CD14-positive monocyte (primary cell): ENCODE measurements around the gene SCAPER. TPM values are rescaled to one million over a fixed set of nuclear protein-coding genes. Genes with fewer than 3 reads are reported as not detected.

ENCODE experiments used
- DNase-seq, 3 donors: peaks; one replicate each; pipeline ENCODE4 v3.0.0-alpha.2; 2011 to 2022
- H2AFZ ChIP-seq: 2 replicates; pipeline ENCODE4 v1.6.0; 2012; ENCODE audit warnings: mild to moderate bottlenecking, low read depth, low read length, inconsistent platforms; ENCODE audit not compliant: insufficient read depth, poor library complexity, severe bottlenecking
- H3K27ac ChIP-seq, 2 donors: 1 replicate in 1 of 2; 2 replicates in 1 of 2; pipeline ENCODE4 v1.5.1; 2012 to 2013; ENCODE audit warnings: low read length in 2 of 2, control low read depth in 1 of 2, inconsistent platforms in 1 of 2, low read depth in 1 of 2, mild to moderate bottlenecking in 1 of 2
- H3K27me3 ChIP-seq, 2 donors: one replicate each; pipeline versions ENCODE4 v1.6.0 to v1.6.1; 2011 to 2013; ENCODE audit warnings: low read length in 2 of 2; ENCODE audit not compliant: control insufficient read depth in 2 of 2, insufficient read depth in 2 of 2
- H3K36me3 ChIP-seq, 2 donors: replicated peaks in 1 of 2; 1 replicate in 1 of 2; 2 replicates in 1 of 2; pipeline versions ENCODE4 v1.5.1 to v1.6.1; 2012 to 2013; ENCODE audit warnings: low read length in 2 of 2, control low read depth in 1 of 2, inconsistent platforms in 1 of 2, mild to moderate bottlenecking in 1 of 2; ENCODE audit not compliant: insufficient read depth in 2 of 2, control insufficient read depth in 1 of 2
- H3K4me1 ChIP-seq, 2 donors: 1 replicate in 1 of 2; 2 replicates in 1 of 2; pipeline versions ENCODE4 v1.5.1 to v1.6.1; 2012 to 2013; ENCODE audit warnings: low read length in 2 of 2, control low read depth in 1 of 2, inconsistent platforms in 1 of 2, mild to moderate bottlenecking in 1 of 2, moderate library complexity in 1 of 2; ENCODE audit not compliant: insufficient read depth in 2 of 2, control insufficient read depth in 1 of 2
- H3K4me2 ChIP-seq: replicated peaks from 2 replicates; pipeline ENCODE3; 2012; ENCODE audit warnings: low read length, moderate library complexity, mild to moderate bottlenecking; ENCODE audit not compliant: poor library complexity, severe bottlenecking; ENCODE audit errors: extremely low read depth
- H3K4me3 ChIP-seq, 3 experiments: fragments of 200-600 bp in 1 of 3; sonication (generic) in 1 of 3; replicated peaks in 1 of 3; 1 replicate in 2 of 3; 2 replicates in 1 of 3; pipeline ENCODE4 v1.5.1; 2011 to 2013; ENCODE audit warnings: low read length in 3 of 3, mild to moderate bottlenecking in 3 of 3, control low read depth in 2 of 3, low read depth in 2 of 3, inconsistent platforms in 1 of 3, moderate library complexity in 1 of 3
- H3K79me2 ChIP-seq: 2 replicates; pipeline ENCODE4 v1.6.0; 2012; ENCODE audit warnings: mild to moderate bottlenecking, control low read depth, inconsistent platforms, low read length, moderate library complexity; ENCODE audit not compliant: insufficient read depth
- H3K9ac ChIP-seq: 2 replicates; pipeline ENCODE4 v1.6.0; 2017; ENCODE audit warnings: low read length, mild to moderate bottlenecking; ENCODE audit not compliant: insufficient read depth, poor library complexity, severe bottlenecking
- H3K9me3 ChIP-seq, 2 donors: replicated peaks in 1 of 2; 1 replicate in 1 of 2; 2 replicates in 1 of 2; pipeline versions ENCODE4 v1.5.1 to v1.6.1; 2012 to 2013; ENCODE audit warnings: low read length in 2 of 2, control low read depth in 1 of 2; ENCODE audit not compliant: control insufficient read depth in 1 of 2, insufficient read depth in 1 of 2
- H4K20me1 ChIP-seq: 2 replicates; pipeline ENCODE4 v1.6.0; 2012; ENCODE audit warnings: mild to moderate bottlenecking, low read length, control low read depth, moderate library complexity; ENCODE audit not compliant: insufficient read depth
- H3K27ac Mint-ChIP-seq, 7 donors: one replicate each; pipeline ENCODE4 v1.8.0; 2020; ENCODE audit warnings: mild to moderate bottlenecking in 7 of 7, mixed read lengths in 7 of 7, moderate library complexity in 6 of 7, inconsistent platforms in 2 of 7
- H3K27me3 Mint-ChIP-seq, 3 donors: one replicate each; pipeline ENCODE4 v1.8.0; 2021 to 2022; ENCODE audit warnings: low read depth in 3 of 3, mild to moderate bottlenecking in 3 of 3, mixed read lengths in 3 of 3, moderate library complexity in 3 of 3, inconsistent platforms in 1 of 3
- H3K36me3 Mint-ChIP-seq, 2 donors: one replicate each; pipeline ENCODE4 v1.8.0; 2020; ENCODE audit warnings: mixed read lengths in 2 of 2, inconsistent platforms in 1 of 2, mild to moderate bottlenecking in 1 of 2
- H3K4me1 Mint-ChIP-seq: one replicate; pipeline ENCODE4 v1.8.0; 2020; ENCODE audit warnings: mild to moderate bottlenecking, mixed read lengths
- H3K4me3 Mint-ChIP-seq, 2 donors: one replicate each; pipeline ENCODE4 v1.8.0; 2020; ENCODE audit warnings: mild to moderate bottlenecking in 2 of 2, mixed read lengths in 2 of 2, moderate library complexity in 1 of 2
- H3K9me3 Mint-ChIP-seq, 7 donors: one replicate each; pipeline ENCODE4 v1.8.0; 2020 to 2022; ENCODE audit warnings: mixed read lengths in 7 of 7, mild to moderate bottlenecking in 6 of 7, moderate library complexity in 6 of 7, inconsistent platforms in 2 of 7
- WGBS: methylation state at CpG from one replicate; pipeline ENCODE4 v1.1.5; 2013; ENCODE audit warnings: missing lambda C conversion rate; ENCODE audit not compliant: insufficient coverage; 5-methylcytosine and 5-hydroxymethylcytosine counted together
- intact Hi-C, 2 donors: fragments of 100-400 bp; cut with micrococcal nuclease; formaldehyde crosslinking; loops; one replicate each; pipeline versions ENCODE4 v1.15.0 to v1.15.1; 2023
- polyA plus RNA-seq, 3 donors: library from polyadenylated mRNA; depleted of rRNA in 1 of 3; unstranded in 2 of 3; stranded (reverse) in 1 of 3; fragments of 300-500 nt in 2 of 3; fragments of >200 nt in 1 of 3; fragmentation: Illumina TruSeq in 2 of 3; gene quantifications; 1 replicate in 2 of 3; 2 replicates in 1 of 3; pipeline ENCODE4 v1.2.3, GENCODE V29; 2012 to 2021
- TF ChIP-seq, protein P1 (sequence below): fragments of 200-600 bp; IDR thresholded peaks from one replicate; pipeline ENCODE4 v1.8.0; 2022; ENCODE audit warnings: antibody characterized with exemption, mild to moderate bottlenecking

SCAPER gene
- polyA plus RNA-seq, 3 donors = 2.5 to 5.4 (median 4.2) TPM

DNA sequence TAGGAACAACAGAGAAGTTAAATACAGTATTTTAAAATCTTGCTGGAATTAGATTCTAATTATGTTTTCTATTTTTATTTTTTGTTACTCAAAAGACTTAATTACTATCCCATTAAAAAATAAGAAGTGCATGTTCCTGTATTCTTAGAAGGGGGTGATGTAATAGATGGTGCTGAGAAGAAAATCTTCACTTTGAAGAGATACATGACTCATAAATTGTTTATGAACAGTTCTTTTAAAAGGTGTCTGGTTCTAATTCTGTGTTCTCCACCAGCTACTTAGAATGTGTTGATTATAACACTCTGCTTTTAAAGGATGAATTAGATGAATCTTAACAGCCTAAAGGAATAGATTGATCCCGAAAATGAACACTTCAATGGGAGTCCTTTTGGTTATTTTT lies 34.6 kb upstream of the SCAPER start:
- Mint-ChIP-seq H3K27me3 (peaks cover 0 to 1% (median 0%) of the 10 kb centered on the region in 3 donors), H3K27ac (no peak overlapping the region), H3K9me3 (peaks cover 0 to 3% (median 0%) of the 10 kb centered on the region in 7 donors), H3K36me3 (peaks cover 37 to 42% of the 10 kb centered on the region in 2 donors), H3K4me1 (peaks cover 16% of the 10 kb centered on the region), H3K4me3 (no peak overlapping the region)
- Histone ChIP-seq H3K27me3 (no peaks in the 10 kb centered on the region), H3K36me3 (peaks cover 16 to 38% of the 10 kb centered on the region in 2 donors), H3K4me2 (no peak overlapping the region), H3K9ac (no peak overlapping the region), H3K4me3 (no peak overlapping the region), H4K20me1 (no peaks in the 10 kb centered on the region), H3K79me2 (no peaks in the 10 kb centered on the region), H3K27ac (no peak overlapping the region), H3K4me1 (peaks cover 0 to 2% of the 10 kb centered on the region in 2 donors), H3K9me3 (no peaks in the 10 kb centered on the region), H2AFZ (no peak overlapping the region)
- TF ChIP-seq, protein P1, sequence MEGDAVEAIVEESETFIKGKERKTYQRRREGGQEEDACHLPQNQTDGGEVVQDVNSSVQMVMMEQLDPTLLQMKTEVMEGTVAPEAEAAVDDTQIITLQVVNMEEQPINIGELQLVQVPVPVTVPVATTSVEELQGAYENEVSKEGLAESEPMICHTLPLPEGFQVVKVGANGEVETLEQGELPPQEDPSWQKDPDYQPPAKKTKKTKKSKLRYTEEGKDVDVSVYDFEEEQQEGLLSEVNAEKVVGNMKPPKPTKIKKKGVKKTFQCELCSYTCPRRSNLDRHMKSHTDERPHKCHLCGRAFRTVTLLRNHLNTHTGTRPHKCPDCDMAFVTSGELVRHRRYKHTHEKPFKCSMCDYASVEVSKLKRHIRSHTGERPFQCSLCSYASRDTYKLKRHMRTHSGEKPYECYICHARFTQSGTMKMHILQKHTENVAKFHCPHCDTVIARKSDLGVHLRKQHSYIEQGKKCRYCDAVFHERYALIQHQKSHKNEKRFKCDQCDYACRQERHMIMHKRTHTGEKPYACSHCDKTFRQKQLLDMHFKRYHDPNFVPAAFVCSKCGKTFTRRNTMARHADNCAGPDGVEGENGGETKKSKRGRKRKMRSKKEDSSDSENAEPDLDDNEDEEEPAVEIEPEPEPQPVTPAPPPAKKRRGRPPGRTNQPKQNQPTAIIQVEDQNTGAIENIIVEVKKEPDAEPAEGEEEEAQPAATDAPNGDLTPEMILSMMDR = no peak
- peak in 2 of 3 donors; percentile 11 to 12 for DNase-seq
- no CpG with 5 or more reads among the region's 1 CpG for WGBS
- intact Hi-C loops = no loop called here

DNA sequence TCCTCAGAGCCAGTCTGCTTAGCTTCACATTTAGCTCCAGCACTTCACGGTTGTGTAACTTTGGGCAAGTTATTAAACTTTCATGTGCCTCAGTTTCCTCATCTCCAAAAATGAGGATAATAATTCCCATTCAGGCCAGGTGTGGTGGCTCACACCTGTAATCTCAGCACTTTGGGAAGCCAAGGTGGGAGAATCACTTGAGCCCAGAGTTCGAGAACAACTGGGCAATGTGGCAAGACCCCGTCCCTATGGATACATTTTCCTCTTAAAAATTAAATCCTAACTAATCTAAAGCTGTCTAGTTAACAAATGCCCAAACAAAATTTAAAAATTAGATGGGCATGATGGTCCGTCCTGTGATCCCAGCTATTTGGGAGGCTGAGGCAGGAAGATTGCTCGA lies 33.6 kb upstream of the SCAPER start:
- no peak overlapping the region for H3K4me3 ChIP-seq
- no peak overlapping the region for H3K9ac ChIP-seq
- H4K20me1 ChIP-seq = no peaks in the 10 kb centered on the region
- no peak overlapping the region for H3K27ac ChIP-seq
- H3K4me2 ChIP-seq = no peak overlapping the region
- Mint-ChIP-seq H3K4me1 (peaks cover 16% of the 10 kb centered on the region), H3K27ac (no peak overlapping the region), H3K36me3 (peaks cover 31 to 39% of the 10 kb centered on the region in 2 donors), H3K4me3 (no peak overlapping the region), H3K27me3 (peaks cover 0 to 1% (median 0%) of the 10 kb centered on the region in 3 donors), H3K9me3 (peaks cover 0 to 3% (median 0%) of the 10 kb centered on the region in 7 donors)
- TF ChIP-seq, protein P1 = no peak
- no peak overlapping the region for H2AFZ ChIP-seq
- peaks cover 10 to 37% of the 10 kb centered on the region in 2 donors for H3K36me3 ChIP-seq
- intact Hi-C loops = no loop called here
- peaks cover 2% of the 10 kb centered on the region for H3K79me2 ChIP-seq
- no CpG with 5 or more reads among the region's 5 CpGs for WGBS
- no peaks in the 10 kb centered on the region for H3K27me3 ChIP-seq
- peaks cover 0 to 2% of the 10 kb centered on the region in 2 donors for H3K4me1 ChIP-seq
- H3K9me3 ChIP-seq = no peaks in the 10 kb centered on the region
- no peak for DNase-seq
